Measurements from ENCODE around the gene GFOD2.

DNA sequence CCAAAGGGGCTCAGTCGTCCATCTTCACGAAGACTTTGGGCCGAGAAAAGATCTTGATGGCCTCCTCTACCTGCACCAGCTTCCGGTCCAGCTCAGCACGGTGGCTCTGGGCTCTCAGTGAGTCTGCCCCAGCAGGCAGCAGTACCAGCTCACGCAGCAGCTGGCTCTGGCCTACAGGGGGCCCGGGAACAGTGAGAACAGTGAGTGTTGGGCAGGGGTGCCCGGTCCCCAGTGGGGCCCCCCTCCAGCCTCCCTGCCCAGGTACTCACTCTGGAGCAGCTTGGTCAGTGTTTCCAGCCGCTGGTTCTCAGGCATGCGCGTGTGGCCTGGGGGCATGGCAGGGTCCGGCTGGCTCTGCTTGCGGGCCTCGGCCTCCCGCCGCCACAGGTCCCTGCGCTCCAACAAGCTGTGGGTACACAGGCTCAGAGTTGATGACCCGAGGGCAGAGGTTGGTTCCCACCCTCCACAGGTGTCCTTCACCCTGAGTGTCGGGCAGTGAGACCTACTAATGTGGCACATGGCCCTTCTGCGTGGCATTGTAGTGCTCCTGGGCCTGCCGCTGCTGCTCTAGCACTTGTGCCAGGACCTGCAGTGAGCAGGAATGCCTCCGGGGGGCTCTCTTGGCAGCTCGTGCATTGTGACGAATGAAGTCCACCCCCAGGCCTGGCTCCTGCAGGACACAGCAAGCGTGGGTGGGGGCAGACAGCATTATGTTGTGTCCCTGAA is 55.8 kb downstream of the GFOD2 start:
- TF ChIP-seq, protein P1, sequence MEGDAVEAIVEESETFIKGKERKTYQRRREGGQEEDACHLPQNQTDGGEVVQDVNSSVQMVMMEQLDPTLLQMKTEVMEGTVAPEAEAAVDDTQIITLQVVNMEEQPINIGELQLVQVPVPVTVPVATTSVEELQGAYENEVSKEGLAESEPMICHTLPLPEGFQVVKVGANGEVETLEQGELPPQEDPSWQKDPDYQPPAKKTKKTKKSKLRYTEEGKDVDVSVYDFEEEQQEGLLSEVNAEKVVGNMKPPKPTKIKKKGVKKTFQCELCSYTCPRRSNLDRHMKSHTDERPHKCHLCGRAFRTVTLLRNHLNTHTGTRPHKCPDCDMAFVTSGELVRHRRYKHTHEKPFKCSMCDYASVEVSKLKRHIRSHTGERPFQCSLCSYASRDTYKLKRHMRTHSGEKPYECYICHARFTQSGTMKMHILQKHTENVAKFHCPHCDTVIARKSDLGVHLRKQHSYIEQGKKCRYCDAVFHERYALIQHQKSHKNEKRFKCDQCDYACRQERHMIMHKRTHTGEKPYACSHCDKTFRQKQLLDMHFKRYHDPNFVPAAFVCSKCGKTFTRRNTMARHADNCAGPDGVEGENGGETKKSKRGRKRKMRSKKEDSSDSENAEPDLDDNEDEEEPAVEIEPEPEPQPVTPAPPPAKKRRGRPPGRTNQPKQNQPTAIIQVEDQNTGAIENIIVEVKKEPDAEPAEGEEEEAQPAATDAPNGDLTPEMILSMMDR (conservative IDR thresholded peaks at IDR 0.05; ENCODE audit: low read length) = peak; percentile 56
- TF ChIP-seq EZH2phosphoT487 (IDR thresholded peaks at IDR 0.05; ENCODE audit: borderline replicate concordance) = no peak

All from Loucy (cell line).